Omental fat pad (tissue), 4 donors: ENCODE measurements around the gene ULBP1. TPM values are rescaled to one million over a fixed set of nuclear protein-coding genes. Genes with fewer than 3 reads are reported as not detected.
"Not testable (repeated sequence)": the region's sequence is repeated elsewhere in the genome, so short reads cannot be mapped to it uniquely, and the experiment has no call there.

ENCODE experiments used
- ATAC-seq: fragments of 150-250 bp; one replicate; pipeline ENCODE4 v1.9.1; 2016; ENCODE audit warnings: mild to moderate bottlenecking, moderate library complexity; ENCODE audit not compliant: low FRiP score
- DNase-seq: peaks from one replicate; pipeline ENCODE4 v3.0.0-alpha.2; 2019; ENCODE audit warnings: low spot score
- total RNA-seq, 4 donors: library from RNA; depleted of rRNA; stranded (reverse); fragments of >200 nt; gene quantifications; one replicate each; pipeline ENCODE4 v1.1.0, GENCODE V29; 2016
- TF ChIP-seq, protein P1 (sequence below), 3 donors: fragments of 450-650 bp; IDR thresholded peaks; one replicate each; pipeline ENCODE4 v1.5.1; 2016 to 2017; ENCODE audit warnings: antibody characterized with exemption in 3 of 3, mild to moderate bottlenecking in 3 of 3, moderate library complexity in 2 of 3

Gene ULBP1
- total RNA-seq, 4 donors from 2014 or later: 0.25 to 0.37 TPM; not detected in 2

GRCh38 chr6:149991838-149992237 lies 28.1 kb downstream of the ULBP1 start:
- DNase-seq: no peak
- TF ChIP-seq, protein P1, sequence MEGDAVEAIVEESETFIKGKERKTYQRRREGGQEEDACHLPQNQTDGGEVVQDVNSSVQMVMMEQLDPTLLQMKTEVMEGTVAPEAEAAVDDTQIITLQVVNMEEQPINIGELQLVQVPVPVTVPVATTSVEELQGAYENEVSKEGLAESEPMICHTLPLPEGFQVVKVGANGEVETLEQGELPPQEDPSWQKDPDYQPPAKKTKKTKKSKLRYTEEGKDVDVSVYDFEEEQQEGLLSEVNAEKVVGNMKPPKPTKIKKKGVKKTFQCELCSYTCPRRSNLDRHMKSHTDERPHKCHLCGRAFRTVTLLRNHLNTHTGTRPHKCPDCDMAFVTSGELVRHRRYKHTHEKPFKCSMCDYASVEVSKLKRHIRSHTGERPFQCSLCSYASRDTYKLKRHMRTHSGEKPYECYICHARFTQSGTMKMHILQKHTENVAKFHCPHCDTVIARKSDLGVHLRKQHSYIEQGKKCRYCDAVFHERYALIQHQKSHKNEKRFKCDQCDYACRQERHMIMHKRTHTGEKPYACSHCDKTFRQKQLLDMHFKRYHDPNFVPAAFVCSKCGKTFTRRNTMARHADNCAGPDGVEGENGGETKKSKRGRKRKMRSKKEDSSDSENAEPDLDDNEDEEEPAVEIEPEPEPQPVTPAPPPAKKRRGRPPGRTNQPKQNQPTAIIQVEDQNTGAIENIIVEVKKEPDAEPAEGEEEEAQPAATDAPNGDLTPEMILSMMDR (IDR thresholded peaks at IDR 0.05): no peak
- ATAC-seq: no peak

DNA sequence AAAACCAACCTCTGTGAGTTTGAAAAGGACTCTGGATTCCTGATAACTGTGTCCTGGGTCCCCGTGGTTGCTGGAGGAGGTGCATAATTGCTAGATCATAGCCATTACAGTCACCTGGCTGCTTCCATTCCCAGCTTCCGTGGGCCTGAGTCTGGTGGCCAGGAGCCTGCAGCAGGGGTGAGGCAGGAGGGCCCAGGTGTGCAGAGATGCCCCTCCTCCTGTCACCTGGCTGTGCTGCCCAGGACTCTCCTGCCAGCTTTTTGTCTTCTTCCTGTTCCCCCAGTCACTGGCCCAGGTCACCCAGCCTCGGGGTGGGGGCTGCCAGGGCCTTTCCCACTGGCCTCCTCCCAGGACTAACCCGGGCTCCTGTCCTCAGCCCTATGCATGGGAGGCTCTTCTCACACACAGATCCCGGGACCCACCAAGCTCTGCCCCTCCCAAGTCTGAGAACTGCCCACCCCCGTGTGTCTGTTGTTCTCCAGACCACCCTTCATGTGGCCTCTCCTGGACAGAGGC lies 31.6 kb downstream of the ULBP1 start:
- TF ChIP-seq, protein P1 (IDR thresholded peaks at IDR 0.05): no peak
- DNase-seq: no peak
- no peak for ATAC-seq

GRCh38 chr6:149995971-149996370 lies 32.2 kb downstream of the ULBP1 start:
- DNase-seq: no peak
- no peak for ATAC-seq
- TF ChIP-seq, protein P1 (IDR thresholded peaks at IDR 0.05): no peak

GRCh38 chr6:149999636-150000035 lies 35.9 kb downstream of the ULBP1 start:
- DNase-seq (no peak), ATAC-seq (no peak)
- TF ChIP-seq, protein P1 (IDR thresholded peaks at IDR 0.05): no peak

DNA sequence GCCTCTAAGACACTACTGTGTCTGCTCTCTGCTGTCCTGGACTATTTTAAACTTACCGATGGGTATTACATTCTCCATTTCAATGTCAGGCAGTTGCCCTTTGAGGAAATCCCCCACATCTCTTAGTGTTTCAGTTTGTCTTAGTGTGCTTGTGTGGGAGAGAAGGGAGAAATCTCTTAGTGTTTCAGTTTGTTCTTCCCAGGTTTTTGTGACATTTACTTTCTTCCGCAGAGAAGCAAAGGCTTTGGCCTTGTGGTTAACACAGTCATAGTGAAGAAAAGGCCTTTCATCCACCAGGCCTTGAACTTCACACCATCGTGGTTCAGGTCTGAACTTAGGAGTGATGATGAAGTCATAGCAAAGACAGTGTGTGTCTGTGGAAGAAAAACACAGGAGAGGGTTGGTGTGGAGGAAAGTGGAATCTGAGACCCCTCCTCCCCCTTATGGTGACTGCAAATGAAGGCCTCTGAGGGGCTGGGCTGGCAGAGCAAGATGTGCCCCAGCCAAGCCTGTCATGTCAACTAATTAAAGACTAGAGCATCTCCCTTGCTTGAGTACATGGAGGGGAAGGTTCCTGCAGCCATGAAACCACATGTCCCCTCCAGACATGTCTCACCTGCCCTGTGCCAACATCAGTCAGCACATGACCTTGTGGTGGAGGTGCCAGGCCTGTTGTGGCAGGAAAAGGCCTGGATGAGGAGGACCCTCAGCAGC lies 37.7 kb downstream of the ULBP1 start:
- TF ChIP-seq, protein P1 (IDR thresholded peaks at IDR 0.05): no peak
- DNase-seq: no peak
- ATAC-seq: no peak

- ATAC-seq (no peak), DNase-seq (no peak)
- TF ChIP-seq, protein P1 (IDR thresholded peaks at IDR 0.05): no peak
Measured at GRCh38 chr6:150002710-150003109, 39.0 kb downstream of the ULBP1 start.

DNA sequence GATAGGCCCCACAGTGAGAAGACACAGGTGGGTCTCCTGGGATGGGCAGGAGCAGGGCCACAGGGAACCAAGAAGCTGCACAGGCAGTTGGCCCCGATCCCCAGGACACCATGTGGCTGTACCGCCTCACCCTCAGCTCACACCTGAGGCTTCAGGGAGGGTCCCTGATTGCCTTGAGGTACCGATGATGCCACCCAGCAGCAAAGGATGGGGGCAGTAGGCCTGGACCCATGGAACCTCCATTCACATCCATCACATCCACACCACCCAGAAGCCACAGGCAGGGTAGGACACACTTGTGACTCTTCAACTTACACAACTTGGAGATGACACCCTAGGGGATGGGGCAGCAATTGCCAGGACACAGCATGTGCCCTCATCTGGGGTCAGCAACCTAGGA lies 39.9 kb downstream of the ULBP1 start:
- DNase-seq, ATAC-seq: not testable (repeated sequence)
